Right ventricle myocardium superior (tissue), 1 donor: ENCODE measurements around the gene SLC7A1. TPM values are rescaled to one million over a fixed set of nuclear protein-coding genes. Genes with fewer than 3 reads are reported as not detected.

Experiments
- ATAC-seq: fragments of 200-7000 bp; cut with Tn5 transposase; one replicate; pipeline ENCODE4 v1.9.1; 2020; ENCODE audit warnings: mild to moderate bottlenecking; ENCODE audit not compliant: poor library complexity
- DNase-seq: peaks from one replicate; pipeline ENCODE4 v3.0.0-alpha.2; 2020
- intact Hi-C: fragments of 100-400 bp; cut with DNase I; formaldehyde crosslinking; loops from one replicate; pipeline ENCODE4 v1.11.2; 2022
- total RNA-seq: library from RNA; stranded (reverse); fragmentation: NEBNext Ultra II Directional; extraction: Animal tissue kit (Norgen Biotek cat#: 25700); gene quantifications from one replicate; pipeline ENCODE4 v1.2.1, GENCODE V29; 2021
- donor health status: DM: no; HTN: yes; CAD: no; lungs with severe emphysema.

SLC7A1 gene
- total RNA-seq, 1 donor from 2014 or later = 14.2 TPM

DNA sequence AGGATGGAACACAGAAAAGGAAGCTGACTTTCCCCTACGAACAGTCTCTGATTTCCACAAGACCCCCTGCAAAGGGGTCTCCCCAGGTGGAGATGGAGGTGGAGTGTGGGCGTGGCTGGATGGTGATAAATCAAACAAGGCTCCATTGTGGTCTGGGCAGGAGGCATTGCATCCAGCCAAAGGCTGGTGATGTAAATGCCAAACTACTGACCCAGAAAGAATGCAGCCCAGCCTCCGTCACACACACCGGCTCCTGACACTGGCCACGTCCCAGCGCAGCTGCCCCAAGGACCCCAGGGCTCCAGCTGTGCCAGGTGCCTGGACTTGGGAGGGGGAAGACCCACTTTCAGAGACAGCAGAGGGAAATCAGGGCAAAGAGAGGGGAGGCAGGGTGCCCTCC, 6.3 kb downstream of the SLC7A1 start:
- intact Hi-C loops = no loop called here
- ATAC-seq = peak; percentile 56
- DNase-seq = no peak

DNA sequence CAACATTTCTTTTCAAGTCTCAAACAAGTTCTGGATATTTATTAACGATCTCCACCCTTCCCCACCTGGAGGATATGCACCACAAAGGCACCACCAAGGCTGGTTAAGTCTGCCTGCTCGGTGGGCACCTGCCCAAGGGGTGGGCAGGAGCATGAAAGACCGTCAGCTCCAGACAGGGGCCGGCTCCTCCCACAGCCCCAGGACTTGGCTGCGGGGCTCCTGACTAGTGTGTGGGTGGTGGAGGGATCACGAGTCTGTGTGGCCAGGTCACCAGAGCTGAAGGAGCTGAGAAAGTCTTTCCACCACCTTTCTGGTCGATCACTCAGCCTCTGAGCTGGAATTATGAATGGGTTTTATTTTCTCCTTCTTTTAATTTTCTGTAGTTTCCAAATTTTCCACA, 7.8 kb downstream of the SLC7A1 start:
- DNase-seq (no peak), ATAC-seq (no peak)
- intact Hi-C loops = no loop called here

DNA sequence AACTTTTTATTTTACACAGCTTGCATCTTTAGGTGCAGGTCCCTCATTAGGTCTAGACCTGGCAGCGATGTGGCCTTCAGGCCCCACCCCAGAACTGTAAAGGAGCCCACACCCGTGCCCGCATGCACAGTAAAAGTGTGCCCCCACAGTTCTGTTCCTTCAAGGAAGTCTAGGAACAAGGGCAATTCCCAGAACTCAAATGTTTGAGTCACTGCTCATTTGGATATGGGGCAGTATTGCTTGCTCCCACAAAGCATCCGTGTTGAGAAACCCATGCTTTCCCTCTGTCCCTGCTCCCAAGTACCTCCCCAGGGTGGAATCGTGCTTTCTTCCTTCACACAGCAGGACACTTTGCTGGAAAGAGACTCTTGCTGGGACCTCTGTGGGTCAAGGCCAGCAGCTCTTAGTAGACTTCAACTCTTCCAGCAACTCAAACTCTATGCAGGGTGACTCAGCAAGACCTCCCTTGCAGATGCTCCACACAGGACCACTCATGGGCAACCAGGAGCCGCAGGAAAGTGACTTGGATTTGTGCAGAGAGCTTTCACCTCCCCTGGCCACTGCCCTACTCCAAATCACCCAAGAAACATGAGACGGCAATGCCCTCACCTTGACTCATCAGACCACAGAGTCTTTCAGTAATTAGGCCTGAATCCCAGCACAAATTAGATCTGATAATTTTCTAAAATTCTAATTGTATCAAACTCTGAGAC, 12.3 kb downstream of the SLC7A1 start:
- no peak for ATAC-seq
- intact Hi-C loops = no loop called here
- no peak for DNase-seq

DNA sequence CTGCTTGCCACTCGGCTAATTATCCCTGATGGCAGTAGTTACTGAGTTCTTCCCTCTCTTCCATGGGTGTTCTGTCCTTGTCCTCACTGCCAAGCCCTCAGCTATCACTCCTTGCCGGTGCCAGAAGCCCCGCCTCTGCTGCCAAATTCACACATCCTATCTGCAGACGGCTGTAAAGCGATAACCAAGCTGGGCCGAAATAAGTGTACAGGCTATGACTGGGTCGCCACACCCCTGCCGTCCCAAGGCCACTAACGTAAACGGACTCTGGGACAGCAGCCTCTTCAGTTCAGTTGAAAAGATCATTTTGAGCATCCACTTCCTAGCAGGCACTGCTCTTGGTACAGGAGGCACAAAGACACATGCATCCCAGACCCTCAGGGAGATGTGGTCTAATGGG, 13.3 kb downstream of the SLC7A1 start:
- intact Hi-C loops = no loop called here
- ATAC-seq = peak; percentile 79
- peak; percentile 70 for DNase-seq

DNA sequence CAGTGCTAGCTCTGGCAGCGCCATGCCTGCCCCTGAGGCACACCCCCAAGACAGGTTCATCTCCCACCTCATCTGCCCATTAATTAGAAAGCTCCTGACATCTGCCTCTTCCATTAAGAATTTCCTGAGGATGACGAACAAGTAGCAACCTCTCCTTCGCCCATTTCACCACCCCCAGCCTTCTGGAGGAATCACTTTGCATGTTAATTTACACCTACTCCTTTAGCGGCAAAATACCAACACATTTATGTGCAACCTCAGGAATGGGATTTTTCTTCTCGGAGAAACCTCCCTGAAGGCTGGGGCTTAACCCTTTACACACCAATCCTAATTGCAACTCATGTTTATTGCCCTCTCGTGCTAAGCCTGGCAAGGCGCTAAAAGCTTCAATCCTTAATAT, 13.8 kb downstream of the SLC7A1 start:
- ATAC-seq = no peak
- intact Hi-C loops = no loop called here
- no peak for DNase-seq

DNA sequence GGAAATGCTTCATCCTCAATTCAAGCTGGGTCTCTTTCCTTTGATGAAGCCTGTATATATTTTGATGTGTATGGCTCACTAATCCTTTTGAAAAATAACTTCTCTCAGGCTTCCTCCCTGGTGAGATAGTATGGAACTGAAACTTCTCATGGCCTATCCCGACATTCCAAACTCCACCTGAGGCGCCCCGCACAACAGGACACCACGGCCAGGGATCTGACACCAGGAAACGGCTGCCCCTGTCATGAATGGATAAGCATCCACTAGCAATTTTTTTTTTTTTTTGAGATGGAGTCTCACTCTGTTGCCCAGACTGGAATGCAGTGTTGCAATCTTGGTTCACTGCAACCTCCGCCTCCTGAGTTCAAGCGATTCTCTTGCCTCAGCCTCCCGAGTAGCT, 16.4 kb downstream of the SLC7A1 start:
- intact Hi-C loops = no loop called here
- ATAC-seq (no peak), DNase-seq (no peak)

DNA sequence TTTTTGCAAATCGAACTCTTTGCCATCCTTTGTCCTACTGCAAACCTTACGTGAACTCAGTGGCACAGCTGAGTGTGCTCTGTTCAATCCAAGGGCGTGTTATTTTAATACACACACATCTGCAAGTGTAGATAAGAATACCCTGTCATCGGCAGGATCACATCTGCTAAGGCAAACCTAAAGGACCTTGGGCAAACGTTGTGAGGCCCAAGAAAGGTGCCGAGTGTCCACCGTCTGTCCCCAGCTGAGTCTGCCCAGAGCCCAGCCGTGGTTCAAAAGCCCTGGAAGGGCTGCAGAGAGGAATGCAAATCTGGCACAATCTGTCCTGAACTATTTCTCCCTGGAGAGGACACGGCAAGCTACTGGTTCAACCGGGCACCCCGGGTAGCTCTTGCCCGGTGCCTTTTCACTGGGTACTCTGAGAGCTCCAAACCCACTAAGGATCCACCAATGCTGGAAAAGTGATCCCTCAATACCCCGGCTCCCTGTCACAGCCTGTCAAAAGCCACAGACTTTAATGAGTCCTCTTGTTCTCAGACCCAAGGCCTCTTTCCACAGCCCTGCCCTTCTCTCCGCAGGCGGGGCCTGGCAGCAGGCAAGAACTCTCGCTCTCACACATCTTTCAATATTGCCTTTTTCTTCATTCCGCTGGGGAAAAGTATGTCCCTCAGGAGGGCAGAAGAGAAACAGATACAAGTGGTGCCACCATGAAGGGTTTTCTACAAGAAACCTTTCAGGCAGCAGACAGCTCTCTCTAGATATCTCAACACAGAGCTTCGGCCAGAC, 17.0 kb downstream of the SLC7A1 start:
- intact Hi-C loops = no loop called here
- ATAC-seq = peak; percentile 62
- DNase-seq = no peak

DNA sequence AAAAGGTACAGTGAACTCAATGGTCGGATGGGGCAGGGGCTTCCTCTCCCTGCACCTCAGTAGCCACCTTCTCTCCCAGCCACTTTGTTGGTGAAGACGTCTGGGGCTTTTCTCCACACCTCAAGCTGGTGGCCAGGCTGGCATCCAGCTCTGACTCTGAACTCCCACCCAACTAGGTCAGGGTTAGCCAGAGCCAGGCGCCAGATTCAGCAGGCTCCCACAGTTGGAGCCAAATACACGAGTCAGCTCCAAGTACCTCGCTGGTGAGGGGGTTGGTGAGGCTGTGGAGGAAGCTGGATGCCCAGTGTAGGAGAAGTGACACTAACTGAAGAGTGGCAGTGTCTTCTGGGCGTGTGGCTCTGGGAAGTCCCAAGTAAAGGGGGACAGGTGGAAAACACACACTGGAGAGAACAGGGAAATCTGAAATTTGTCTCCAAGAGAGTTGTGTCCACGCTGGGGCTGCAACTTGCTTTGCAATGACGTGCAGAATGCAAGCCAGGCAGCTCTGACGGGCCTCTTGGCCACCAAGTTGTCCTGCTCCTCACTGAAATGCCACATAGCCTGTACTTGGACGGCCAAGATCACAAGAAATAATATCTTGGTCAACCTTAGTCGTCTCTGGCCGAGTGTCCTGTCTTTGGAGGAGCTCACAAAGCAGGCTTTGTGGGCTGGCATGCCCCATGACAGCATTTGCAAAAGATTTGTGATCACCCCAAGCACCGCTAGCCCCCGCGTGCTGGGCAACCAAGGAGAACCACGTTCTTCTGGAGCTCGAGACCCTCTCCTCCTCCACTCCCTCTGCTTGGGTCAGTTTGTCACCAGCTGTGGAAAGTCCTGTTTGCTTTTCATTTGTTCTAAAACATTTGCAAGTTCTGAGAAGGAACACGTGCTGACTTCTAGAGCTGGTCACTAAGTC, 18.1 kb downstream of the SLC7A1 start:
- DNase-seq = peak; percentile 65
- intact Hi-C loops = no loop called here
- ATAC-seq = peak; percentile 76

DNA sequence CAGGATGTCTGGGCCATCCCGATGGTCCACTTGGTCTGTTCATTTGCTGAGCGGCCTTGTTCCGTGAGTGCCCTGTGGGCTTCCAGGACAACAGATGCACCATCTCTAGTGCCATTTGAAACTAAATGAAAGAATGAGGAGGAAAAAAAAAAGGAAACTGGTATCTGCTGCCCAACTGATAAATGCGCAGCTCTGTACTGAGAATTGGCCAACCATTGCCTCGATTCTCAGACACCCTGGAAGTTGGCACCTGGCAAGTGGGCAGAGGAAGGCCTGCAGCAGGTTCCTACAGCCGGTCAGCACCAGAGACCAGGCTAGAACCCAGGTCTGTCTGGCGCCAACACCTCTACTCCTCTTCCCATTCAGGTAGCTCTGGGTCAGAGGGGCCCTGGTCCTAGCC, 18.9 kb downstream of the SLC7A1 start:
- DNase-seq (no peak), ATAC-seq (no peak)
- intact Hi-C loops = no loop called here

DNA sequence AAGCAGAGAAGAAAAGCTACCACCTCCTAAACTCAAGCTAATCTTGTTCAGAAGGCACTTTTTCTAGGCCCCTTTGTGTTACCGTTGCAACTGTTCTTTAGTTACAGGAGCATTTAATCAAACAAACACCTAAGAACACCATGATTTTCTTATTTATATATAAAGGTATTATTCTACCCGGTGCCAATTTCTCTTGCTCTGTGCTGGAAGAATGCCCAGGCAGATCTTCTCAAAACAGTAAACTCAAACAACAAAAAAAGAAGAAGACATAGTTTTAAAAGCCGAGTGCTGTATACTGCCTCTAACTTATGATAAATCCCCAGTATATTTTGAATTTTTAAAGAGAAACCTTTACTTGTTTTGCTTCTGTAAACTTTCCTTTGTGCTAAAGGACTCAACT, 20.4 kb downstream of the SLC7A1 start:
- intact Hi-C loops = no loop called here
- no peak for DNase-seq
- no peak for ATAC-seq

DNA sequence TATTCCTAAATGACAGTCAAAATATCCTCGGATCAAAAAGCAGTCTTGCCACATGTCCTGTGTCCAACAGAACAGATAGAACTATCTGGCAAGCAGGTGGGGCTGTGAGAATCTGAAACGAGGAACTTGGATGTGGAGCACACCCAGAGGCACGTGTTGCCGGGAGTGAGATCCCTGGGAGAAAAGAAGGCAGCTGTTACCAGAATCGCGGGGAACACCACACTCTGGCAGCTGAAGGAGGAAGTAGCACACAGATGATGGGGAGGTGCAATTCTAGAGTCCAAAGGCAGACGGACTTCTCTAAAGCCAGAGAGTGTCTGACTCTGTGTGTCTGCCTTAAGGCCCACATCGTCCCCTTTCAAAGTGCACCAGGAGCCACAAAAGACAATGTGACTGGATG, 22.3 kb downstream of the SLC7A1 start:
- intact Hi-C loops = no loop called here
- no peak for DNase-seq
- ATAC-seq = peak; percentile 67

DNA sequence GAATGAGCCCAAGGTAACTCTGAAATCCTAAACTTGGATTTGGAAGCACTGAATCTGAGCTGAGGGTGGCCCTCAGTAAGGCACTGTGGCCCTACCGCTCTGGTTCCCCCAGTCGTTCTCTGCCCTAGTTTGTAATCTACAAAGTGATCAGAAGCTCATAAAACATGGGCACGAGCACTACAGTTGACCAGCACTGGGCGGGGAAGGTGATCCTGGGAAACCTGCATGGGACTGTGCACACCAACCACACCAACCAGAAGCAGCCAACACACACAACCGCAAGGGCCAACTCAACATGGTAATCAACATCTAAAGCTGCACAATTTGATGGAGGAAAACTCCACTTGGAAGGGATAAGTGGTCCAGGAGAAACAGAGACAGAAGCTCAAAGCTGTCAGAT, 22.9 kb downstream of the SLC7A1 start:
- ATAC-seq = no peak
- intact Hi-C loops = no loop called here

DNA sequence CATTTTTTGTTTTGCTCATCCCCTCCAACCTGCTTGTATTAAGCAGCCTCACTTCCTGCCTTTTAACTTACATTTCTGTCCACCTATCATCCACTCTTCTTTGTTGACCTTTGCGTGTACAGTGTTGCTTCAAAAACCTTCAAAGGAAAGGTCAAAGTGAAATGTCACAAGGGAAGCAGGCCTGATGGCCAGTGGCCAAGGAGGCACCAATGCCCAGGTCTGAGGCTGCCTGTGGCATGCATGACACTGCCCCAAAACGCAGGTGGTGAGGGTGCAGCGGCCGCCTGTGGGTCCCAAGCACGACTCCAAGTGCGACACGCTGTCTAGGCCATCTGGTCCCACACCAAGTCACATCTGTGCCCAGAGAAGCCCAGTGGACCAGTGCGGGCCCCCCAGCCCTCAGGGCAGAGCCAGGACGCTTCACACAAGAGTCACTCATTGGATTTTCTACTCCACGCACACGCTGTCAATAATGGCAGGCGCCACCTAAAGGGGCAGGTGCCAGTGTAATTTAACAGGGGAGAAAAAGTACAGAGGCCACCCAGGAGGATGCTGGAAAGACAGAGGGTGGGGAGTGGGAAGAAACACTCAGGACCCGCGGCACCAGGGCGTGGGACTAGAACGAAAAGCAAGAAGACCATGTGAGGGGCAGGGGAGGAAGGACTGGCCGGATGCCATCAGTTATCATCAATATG, 23.5 kb downstream of the SLC7A1 start:
- DNase-seq = no peak
- intact Hi-C loops = no loop called here
- ATAC-seq = no peak

More for the DNA sequence above, 22.9 kb downstream of the SLC7A1 start:
- DNase-seq = no peak

DNA sequence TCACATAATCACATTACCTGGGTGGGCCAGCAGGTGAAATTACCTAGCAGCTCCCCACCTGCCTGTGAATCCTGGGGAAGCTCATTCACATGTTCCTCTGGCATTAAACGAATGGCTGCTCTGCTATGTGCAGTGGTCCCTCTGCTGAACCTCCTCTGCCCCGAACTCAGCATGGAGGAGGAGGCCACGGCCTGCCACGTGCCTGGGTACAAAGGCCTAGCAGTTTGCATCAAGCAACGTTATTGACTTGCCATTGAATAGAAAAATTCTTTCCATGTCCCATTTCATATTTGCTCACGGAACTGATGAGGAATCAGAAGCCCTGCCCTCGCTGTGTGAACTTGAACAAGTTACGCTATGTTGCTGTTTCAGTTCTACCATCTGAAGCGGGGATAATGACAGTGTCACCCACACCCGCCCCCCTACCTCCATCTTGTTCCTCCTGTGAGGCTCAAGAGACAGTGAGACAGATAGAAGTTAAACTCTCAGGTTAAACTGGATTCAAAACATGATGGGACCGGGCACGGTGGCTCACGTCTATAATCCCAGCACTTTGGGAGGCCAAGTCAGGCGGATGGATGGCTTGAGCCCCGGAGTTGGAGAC, 25.3 kb downstream of the SLC7A1 start:
- DNase-seq (no peak), ATAC-seq (no peak)
- intact Hi-C loops = no loop called here

DNA sequence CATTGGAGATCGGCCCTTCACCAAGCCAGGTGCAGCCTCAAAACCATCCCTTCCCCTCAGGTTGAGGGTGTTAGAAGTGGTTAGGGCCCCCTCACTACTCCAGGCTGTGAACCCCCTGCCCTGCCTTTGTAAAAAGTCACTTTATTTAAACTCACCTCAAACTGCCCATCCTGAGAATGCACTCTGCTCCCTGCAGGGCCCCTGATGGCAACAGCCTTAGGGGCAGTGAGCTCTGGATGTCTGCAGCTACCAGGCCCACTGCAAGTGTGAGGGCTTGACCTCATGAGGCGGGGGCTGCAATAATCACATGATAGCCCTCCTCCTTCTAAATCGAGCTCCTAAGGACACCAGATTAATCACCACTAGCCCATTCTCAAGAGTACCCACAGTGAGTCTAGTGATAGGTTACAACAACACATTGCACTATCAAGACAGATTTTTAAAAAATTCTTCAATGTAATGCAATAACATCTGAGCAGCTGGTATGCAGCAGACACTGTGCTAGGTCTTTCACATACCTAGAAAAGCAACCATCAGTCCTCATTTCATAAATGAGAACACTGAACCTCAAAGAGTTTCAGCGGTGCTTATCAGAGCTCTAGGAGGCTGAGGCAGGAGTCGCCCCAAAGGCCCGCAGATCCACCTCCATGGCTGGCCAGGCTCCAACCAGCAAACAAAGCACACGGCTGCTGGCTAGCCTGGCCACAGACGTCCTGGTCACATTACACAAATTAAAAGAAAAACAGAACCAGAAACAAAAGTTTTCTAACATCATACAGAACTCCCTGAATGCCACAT, 26.0 kb downstream of the SLC7A1 start:
- ATAC-seq (no peak), DNase-seq (no peak)
- intact Hi-C loops = no loop called here

DNA sequence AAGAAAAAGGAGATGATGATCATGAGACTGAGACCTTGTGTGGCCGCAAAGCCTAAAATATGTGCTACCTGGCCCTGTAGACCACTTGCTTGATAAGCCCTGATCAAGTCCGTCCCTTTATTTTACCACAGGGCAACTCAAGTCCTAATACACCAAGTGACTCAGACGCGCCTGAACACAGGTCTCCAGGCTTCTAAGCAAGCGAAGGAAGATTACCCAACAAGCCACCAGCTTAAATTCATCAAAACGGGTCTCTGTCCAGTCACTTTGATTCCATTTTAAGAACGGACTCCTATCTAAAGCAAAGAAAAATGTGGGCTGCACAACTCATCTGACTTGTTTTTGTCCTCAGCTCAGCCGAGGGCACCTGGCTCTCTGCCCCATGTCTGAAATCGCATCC, 26.8 kb downstream of the SLC7A1 start:
- intact Hi-C loops = no loop called here
- DNase-seq = no peak

DNA sequence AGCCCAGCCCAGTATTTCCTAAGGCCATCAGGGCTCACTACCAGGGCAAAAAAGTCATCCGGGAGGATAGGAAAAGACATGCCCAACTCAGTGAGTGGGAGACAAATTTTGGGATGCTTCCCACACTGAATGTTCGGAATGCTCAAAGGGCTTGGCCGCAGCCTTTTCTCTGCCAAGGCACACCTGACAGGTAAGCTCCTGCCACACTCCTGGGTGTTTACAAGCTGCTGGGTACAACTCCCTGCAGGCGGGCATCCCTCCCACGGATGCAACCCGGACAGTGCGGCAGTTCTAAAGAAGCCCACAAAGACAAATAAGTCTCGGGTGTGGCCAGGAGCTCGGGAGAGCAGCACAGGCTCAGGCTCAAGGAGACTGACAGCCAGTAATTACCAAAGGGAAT, 28.1 kb downstream of the SLC7A1 start:
- ATAC-seq = no peak
- intact Hi-C loops = no loop called here
- DNase-seq = no peak

More for the DNA sequence above, 26.8 kb downstream of the SLC7A1 start:
- no peak for ATAC-seq

DNA sequence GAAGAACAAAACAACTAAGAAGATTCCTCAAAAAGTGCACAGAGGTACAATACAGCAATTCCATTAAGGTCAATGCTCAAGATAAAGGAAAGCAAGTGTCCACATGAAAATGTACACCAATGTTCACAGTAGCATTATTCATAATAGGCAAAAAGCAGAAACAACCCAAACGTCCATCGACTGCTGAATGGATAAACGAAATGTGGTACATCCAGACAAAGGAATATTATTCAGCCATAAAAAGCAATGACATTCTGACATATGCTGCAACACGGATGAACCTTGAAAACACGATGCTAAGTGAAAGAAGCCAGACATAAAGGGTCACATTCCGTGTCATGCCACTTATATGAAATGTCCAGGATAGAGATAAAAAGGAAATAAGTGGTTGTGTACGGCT, 29.3 kb downstream of the SLC7A1 start:
- ATAC-seq (no peak), DNase-seq (no peak)
- intact Hi-C loops = no loop called here
